Caco-2 (cell line): Measurements from ENCODE around the gene FBXL15. TPM values are rescaled to one million over a fixed set of nuclear protein-coding genes. Genes with fewer than 3 reads are reported as not detected.

Experiments
- BruUV-seq: library from RNA; stranded (reverse); fragments of 400-500 nt; replicated peaks from 2 replicates; lab custom pipeline; 2021; lab: Mats Ljungman, UMichigan
- CTCF ChIA-PET: fragments of 300-600 bp; sonication (Branson Sonifier 250); formaldehyde crosslinking; loops from one replicate; lab custom pipeline; 2022; ENCODE audit warnings: antibody characterized with exemption; lab: Charles Lee
- POLR2A ChIA-PET: fragments of 300-600 bp; sonication (Branson Sonifier 250); formaldehyde crosslinking; loops from one replicate; lab custom pipeline; 2022; ENCODE audit warnings: antibody characterized with exemption; lab: Charles Lee
- DNase-seq, 2 experiments: peaks; one replicate each; pipeline versions ENCODE4 v3.0.0 to v3.0.0-alpha.2; 2020 to 2022
- H3K27me3 ChIP-seq: replicated peaks from 2 replicates; pipeline ENCODE4 v1.6.0; 2011; ENCODE audit warnings: low read length; ENCODE audit not compliant: control insufficient read depth, insufficient read depth
- H3K36me3 ChIP-seq: 2 replicates; pipeline ENCODE4 v1.5.1; 2011; ENCODE audit warnings: low read length; ENCODE audit not compliant: control insufficient read depth, insufficient read depth
- H3K4me1 ChIP-seq: fragments of 250-450 bp; sonication (Bioruptor Pico); 2 replicates; pipeline ENCODE4 v1.5.1; 2020; ENCODE audit warnings: mild to moderate bottlenecking
- H3K4me3 ChIP-seq: 2 replicates; pipeline ENCODE4 v1.5.1; 2011; ENCODE audit warnings: low read depth, mild to moderate bottlenecking, control low read depth, low read length
- H3K9me3 ChIP-seq: fragments of 250-450 bp; sonication (Bioruptor Pico); 2 replicates; pipeline ENCODE4 v1.5.1; 2020; ENCODE audit warnings: mild to moderate bottlenecking, moderate library complexity
- H3K27ac Mint-ChIP-seq: one replicate; pipeline ENCODE4 v1.8.0; 2022; ENCODE audit warnings: mixed read lengths; ENCODE audit not compliant: unreplicated experiment
- H3K27me3 Mint-ChIP-seq: one replicate; pipeline ENCODE4 v1.8.0; 2022; ENCODE audit warnings: mixed read lengths; ENCODE audit not compliant: insufficient read depth, unreplicated experiment
- H3K36me3 Mint-ChIP-seq: one replicate; pipeline ENCODE4 v1.8.0; 2022; ENCODE audit warnings: mild to moderate bottlenecking, mixed read lengths; ENCODE audit not compliant: insufficient read depth, unreplicated experiment
- H3K4me1 Mint-ChIP-seq: one replicate; pipeline ENCODE4 v1.8.0; 2022; ENCODE audit warnings: low read depth, mixed read lengths; ENCODE audit not compliant: unreplicated experiment
- H3K4me3 Mint-ChIP-seq: one replicate; pipeline ENCODE4 v1.8.0; 2022; ENCODE audit warnings: mild to moderate bottlenecking, moderate library complexity, mixed read lengths; ENCODE audit not compliant: unreplicated experiment
- H3K9me3 Mint-ChIP-seq: one replicate; pipeline ENCODE4 v1.8.0; 2022; ENCODE audit warnings: mixed read lengths; ENCODE audit not compliant: unreplicated experiment
- CTCF ChIP-seq, 2 experiments: fragments of 200-600 bp in 1 of 2; IDR thresholded peaks; 1 replicate in 1 of 2; 2 replicates in 1 of 2; pipeline versions ENCODE4 v1.5.1 to v1.8.0; 2011 to 2022; ENCODE audit warnings: antibody characterized with exemption in 1 of 2, control low read depth in 1 of 2, inconsistent platforms in 1 of 2, low read depth in 1 of 2, low read length in 1 of 2, mild to moderate bottlenecking in 1 of 2, moderate library complexity in 1 of 2; ENCODE audit not compliant: insufficient read depth in 1 of 2, severe bottlenecking in 1 of 2, unreplicated experiment in 1 of 2
- intact Hi-C: fragments of 100-400 bp; cut with micrococcal nuclease; formaldehyde crosslinking; loops from one replicate; pipeline ENCODE4 v1.10.0; 2022; ENCODE audit not compliant: unreplicated experiment
- microRNA-seq: library from miRNA; unstranded; fragments of <30 nt; microRNA quantifications from one replicate; pipeline ENCODE4 v1.2.0, GENCODE V29; 2022
- total RNA-seq: library from RNA; stranded (reverse); gene quantifications from 2 replicates; pipeline ENCODE4 v1.2.3, GENCODE V29; 2022

Gene FBXL15
- total RNA-seq, 1 experiment from 2014 or later, result 7.9 TPM

- H3K4me3 ChIP-seq, result no peak overlapping the region
- ChIA-PET POLR2A (no interaction called here), CTCF (no interaction called here)
- no peak for TF ChIP-seq CTCF (IDR thresholded peaks at IDR 0.05; ENCODE audit: insufficient read depth in 1 of 2, low read depth in 1 of 2, low read length in 1 of 2, severe bottlenecking in 1 of 2, unreplicated experiment in 1 of 2)
- Mint-ChIP-seq H3K9me3 (no peaks in the 10 kb centered on the region), H3K27ac (no peak overlapping the region), H3K27me3 (no peaks in the 10 kb centered on the region), H3K4me1 (peaks cover 10% of the 10 kb centered on the region), H3K36me3 (peaks cover 34% of the 10 kb centered on the region), H3K4me3 (no peak overlapping the region)
- H3K27me3 ChIP-seq, result no peaks in the 10 kb centered on the region
- peaks cover 11% of the 10 kb centered on the region for H3K4me1 ChIP-seq
- no peaks in the 10 kb centered on the region; the same call in 1 of the 2 replicates for H3K36me3 ChIP-seq
- BruUV-seq, result no TSS peak
- DNase-seq, result no peak
- H3K9me3 ChIP-seq, result no peaks in the 10 kb centered on the region
- intact Hi-C loops, result no loop called here
These were observed 47.4 kb downstream of the FBXL15 start for GRCh38 chr10:102467971-102468438.

- H3K27me3 ChIP-seq, result no peaks in the 10 kb centered on the region
- BruUV-seq, result no TSS peak
- DNase-seq, result no peak
- intact Hi-C loops, result no loop called here
- Mint-ChIP-seq H3K9me3 (no peaks in the 10 kb centered on the region), H3K4me3 (no peak overlapping the region), H3K27ac (no peak overlapping the region), H3K36me3 (peaks cover 27% of the 10 kb centered on the region), H3K4me1 (peaks cover 3% of the 10 kb centered on the region), H3K27me3 (no peaks in the 10 kb centered on the region)
- POLR2A ChIA-PET, result no interaction called here
- no peak for TF ChIP-seq CTCF (IDR thresholded peaks at IDR 0.05; ENCODE audit: insufficient read depth in 1 of 2, low read depth in 1 of 2, low read length in 1 of 2, severe bottlenecking in 1 of 2, unreplicated experiment in 1 of 2)
- peaks cover 6% of the 10 kb centered on the region for H3K4me1 ChIP-seq
- no peak overlapping the region for H3K4me3 ChIP-seq
- H3K36me3 ChIP-seq, result no peaks in the 10 kb centered on the region; the same call in 1 of the 2 replicates
- no peaks in the 10 kb centered on the region for H3K9me3 ChIP-seq
- CTCF ChIA-PET, result no interaction called here
These were observed 48.0 kb downstream of the FBXL15 start for GRCh38 chr10:102468683-102469082.

GRCh38 chr10:102470579-102471546 is 50.2 kb downstream of the FBXL15 start:
- POLR2A ChIA-PET, result interaction anchor here (0.6 kb wide), 1 partner anchor 90 kb away, joined by 4 read pairs; no protein-coding TSS in a partner anchor
- no peaks in the 10 kb centered on the region; the same call in 1 of the 2 replicates for H3K36me3 ChIP-seq
- no peak for DNase-seq
- Mint-ChIP-seq H3K36me3 (peaks cover 30% of the 10 kb centered on the region), H3K9me3 (no peaks in the 10 kb centered on the region), H3K4me3 (no peak overlapping the region), H3K4me1 (no peaks in the 10 kb centered on the region), H3K27ac (no peak overlapping the region), H3K27me3 (no peaks in the 10 kb centered on the region)
- H3K4me3 ChIP-seq, result no peak overlapping the region
- H3K4me1 ChIP-seq, result no peaks in the 10 kb centered on the region
- BruUV-seq, result no TSS peak
- TF ChIP-seq CTCF (IDR thresholded peaks at IDR 0.05; ENCODE audit: insufficient read depth in 1 of 2, low read depth in 1 of 2, low read length in 1 of 2, severe bottlenecking in 1 of 2, unreplicated experiment in 1 of 2), result no peak
- CTCF ChIA-PET, result no interaction called here
- H3K27me3 ChIP-seq, result no peaks in the 10 kb centered on the region
- H3K9me3 ChIP-seq, result no peaks in the 10 kb centered on the region
- intact Hi-C loops, result loop anchor here (1.0 kb wide), 1 partner anchor 8 kb away; no protein-coding TSS in a partner anchor

Small RNA genes within 50 kb of the gene (microRNA-seq; reads per million reads assigned to microRNA genes)
- 648 reads per million, percentile 84 among the genes with 10 or more reads in this experiment for gene MIR146B

Other genes starting within 250 kb of the FBXL15 start
- 1.4 and 2.2 TPM in 2 replicates for gene ELOVL3, start 194.5 kb upstream of the FBXL15 start, total RNA-seq
- gene PITX3, start 179.3 kb upstream of the FBXL15 start, total RNA-seq, result not detected in 2 replicates
- 69.1 and 69.8 TPM in 2 replicates for gene GBF1, start 175.3 kb upstream of the FBXL15 start, total RNA-seq
- 35.1 and 36.5 TPM in 2 replicates for gene NFKB2, start 25.1 kb upstream of the FBXL15 start, total RNA-seq
- 2.8 and 3.8 TPM in 2 replicates for gene PSD, start 2.1 kb upstream of the FBXL15 start, total RNA-seq
- 32.1 and 32.6 TPM in 2 replicates for gene CUEDC2, start 11.7 kb downstream of the FBXL15 start, total RNA-seq
- 0.82 and 0.86 TPM in 2 replicates for gene C10orf95, start 30.7 kb downstream of the FBXL15 start, total RNA-seq
- gene ACTR1A, start 81.9 kb downstream of the FBXL15 start, total RNA-seq, result 65.9 and 69.7 TPM in 2 replicates
- 10.6 and 11.4 TPM in 2 replicates for gene SUFU, start 83.1 kb downstream of the FBXL15 start, total RNA-seq
- 40.9 and 44.4 TPM in 2 replicates for gene TRIM8, start 223.6 kb downstream of the FBXL15 start, total RNA-seq